Measurements from ENCODE around the gene EHMT1. TPM values are rescaled to one million over a fixed set of nuclear protein-coding genes. Genes with fewer than 3 reads are reported as not detected.

Gene EHMT1
- total and polyA plus RNA-seq, 2 of the 8 experiments (the other 6 are each of a cell fraction or from before 2014, with no cell fraction given) = 95.7 to 163 TPM

DNA sequence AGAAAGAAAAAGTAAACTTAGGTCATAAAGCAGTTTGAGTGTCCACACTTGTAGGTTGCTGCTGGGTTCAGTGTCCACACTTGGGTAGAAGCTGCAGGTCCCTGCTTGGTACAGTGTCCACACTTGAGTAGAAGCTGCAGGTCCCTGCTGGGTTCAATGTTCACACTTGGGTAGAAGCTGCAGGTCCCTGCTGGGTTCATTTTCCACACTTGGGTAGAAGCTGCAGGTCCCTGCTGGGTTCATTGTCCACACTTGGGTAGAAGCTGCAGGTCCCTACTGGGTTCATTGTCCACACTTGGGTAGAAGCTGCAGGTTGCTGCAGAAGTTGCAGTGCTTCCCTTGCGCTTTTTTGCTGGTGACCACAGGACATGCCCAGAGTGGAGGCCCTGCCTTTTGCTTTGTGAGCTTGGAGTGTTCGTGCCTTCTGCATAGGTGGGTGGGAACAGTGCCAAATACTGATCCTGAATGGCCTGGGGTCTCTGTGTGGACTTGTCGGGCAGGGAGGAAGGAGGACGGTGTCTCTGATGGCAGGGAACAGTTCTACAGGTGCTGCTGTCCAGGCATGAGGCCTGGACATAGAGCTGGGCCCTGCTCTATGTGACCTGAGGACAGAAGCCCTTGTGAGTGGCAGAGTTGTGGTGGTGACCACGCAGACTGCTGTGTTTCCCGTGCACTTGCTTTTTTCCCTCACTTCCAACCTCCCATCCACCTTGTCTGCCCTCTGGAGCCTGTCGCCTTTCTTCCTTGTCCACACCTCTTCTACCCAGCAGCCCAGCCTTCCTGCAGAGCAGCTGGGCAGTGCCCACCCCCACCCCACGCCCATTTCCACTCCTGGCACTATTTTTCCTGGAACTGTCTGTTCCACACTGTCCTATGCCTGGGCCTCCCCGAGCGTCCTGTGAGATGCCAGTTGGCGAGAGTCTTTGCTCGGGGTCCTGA, 120.8 kb downstream of the EHMT1 start (continued):
- TF ChIP-seq, protein P1, sequence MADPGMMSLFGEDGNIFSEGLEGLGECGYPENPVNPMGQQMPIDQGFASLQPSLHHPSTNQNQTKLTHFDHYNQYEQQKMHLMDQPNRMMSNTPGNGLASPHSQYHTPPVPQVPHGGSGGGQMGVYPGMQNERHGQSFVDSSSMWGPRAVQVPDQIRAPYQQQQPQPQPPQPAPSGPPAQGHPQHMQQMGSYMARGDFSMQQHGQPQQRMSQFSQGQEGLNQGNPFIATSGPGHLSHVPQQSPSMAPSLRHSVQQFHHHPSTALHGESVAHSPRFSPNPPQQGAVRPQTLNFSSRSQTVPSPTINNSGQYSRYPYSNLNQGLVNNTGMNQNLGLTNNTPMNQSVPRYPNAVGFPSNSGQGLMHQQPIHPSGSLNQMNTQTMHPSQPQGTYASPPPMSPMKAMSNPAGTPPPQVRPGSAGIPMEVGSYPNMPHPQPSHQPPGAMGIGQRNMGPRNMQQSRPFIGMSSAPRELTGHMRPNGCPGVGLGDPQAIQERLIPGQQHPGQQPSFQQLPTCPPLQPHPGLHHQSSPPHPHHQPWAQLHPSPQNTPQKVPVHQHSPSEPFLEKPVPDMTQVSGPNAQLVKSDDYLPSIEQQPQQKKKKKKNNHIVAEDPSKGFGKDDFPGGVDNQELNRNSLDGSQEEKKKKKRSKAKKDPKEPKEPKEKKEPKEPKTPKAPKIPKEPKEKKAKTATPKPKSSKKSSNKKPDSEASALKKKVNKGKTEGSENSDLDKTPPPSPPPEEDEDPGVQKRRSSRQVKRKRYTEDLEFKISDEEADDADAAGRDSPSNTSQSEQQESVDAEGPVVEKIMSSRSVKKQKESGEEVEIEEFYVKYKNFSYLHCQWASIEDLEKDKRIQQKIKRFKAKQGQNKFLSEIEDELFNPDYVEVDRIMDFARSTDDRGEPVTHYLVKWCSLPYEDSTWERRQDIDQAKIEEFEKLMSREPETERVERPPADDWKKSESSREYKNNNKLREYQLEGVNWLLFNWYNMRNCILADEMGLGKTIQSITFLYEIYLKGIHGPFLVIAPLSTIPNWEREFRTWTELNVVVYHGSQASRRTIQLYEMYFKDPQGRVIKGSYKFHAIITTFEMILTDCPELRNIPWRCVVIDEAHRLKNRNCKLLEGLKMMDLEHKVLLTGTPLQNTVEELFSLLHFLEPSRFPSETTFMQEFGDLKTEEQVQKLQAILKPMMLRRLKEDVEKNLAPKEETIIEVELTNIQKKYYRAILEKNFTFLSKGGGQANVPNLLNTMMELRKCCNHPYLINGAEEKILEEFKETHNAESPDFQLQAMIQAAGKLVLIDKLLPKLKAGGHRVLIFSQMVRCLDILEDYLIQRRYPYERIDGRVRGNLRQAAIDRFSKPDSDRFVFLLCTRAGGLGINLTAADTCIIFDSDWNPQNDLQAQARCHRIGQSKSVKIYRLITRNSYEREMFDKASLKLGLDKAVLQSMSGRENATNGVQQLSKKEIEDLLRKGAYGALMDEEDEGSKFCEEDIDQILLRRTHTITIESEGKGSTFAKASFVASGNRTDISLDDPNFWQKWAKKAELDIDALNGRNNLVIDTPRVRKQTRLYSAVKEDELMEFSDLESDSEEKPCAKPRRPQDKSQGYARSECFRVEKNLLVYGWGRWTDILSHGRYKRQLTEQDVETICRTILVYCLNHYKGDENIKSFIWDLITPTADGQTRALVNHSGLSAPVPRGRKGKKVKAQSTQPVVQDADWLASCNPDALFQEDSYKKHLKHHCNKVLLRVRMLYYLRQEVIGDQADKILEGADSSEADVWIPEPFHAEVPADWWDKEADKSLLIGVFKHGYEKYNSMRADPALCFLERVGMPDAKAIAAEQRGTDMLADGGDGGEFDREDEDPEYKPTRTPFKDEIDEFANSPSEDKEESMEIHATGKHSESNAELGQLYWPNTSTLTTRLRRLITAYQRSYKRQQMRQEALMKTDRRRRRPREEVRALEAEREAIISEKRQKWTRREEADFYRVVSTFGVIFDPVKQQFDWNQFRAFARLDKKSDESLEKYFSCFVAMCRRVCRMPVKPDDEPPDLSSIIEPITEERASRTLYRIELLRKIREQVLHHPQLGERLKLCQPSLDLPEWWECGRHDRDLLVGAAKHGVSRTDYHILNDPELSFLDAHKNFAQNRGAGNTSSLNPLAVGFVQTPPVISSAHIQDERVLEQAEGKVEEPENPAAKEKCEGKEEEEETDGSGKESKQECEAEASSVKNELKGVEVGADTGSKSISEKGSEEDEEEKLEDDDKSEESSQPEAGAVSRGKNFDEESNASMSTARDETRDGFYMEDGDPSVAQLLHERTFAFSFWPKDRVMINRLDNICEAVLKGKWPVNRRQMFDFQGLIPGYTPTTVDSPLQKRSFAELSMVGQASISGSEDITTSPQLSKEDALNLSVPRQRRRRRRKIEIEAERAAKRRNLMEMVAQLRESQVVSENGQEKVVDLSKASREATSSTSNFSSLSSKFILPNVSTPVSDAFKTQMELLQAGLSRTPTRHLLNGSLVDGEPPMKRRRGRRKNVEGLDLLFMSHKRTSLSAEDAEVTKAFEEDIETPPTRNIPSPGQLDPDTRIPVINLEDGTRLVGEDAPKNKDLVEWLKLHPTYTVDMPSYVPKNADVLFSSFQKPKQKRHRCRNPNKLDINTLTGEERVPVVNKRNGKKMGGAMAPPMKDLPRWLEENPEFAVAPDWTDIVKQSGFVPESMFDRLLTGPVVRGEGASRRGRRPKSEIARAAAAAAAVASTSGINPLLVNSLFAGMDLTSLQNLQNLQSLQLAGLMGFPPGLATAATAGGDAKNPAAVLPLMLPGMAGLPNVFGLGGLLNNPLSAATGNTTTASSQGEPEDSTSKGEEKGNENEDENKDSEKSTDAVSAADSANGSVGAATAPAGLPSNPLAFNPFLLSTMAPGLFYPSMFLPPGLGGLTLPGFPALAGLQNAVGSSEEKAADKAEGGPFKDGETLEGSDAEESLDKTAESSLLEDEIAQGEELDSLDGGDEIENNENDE (IDR thresholded peaks at IDR 0.05; ENCODE audit: insufficient replicate concordance, low read length) = no peak
- TF ChIP-seq TCF12 (IDR thresholded peaks at IDR 0.05; ENCODE audit: low read depth, low read length) = no peak
- TF ChIP-seq, protein P2, sequence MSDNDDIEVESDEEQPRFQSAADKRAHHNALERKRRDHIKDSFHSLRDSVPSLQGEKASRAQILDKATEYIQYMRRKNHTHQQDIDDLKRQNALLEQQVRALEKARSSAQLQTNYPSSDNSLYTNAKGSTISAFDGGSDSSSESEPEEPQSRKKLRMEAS (IDR thresholded peaks at IDR 0.05) = no peak
- no peak for TF ChIP-seq TAF7 (optimal IDR thresholded peaks at IDR 0.05; ENCODE audit: borderline replicate concordance, low read depth, low read length)
- TF ChIP-seq, protein P3, sequence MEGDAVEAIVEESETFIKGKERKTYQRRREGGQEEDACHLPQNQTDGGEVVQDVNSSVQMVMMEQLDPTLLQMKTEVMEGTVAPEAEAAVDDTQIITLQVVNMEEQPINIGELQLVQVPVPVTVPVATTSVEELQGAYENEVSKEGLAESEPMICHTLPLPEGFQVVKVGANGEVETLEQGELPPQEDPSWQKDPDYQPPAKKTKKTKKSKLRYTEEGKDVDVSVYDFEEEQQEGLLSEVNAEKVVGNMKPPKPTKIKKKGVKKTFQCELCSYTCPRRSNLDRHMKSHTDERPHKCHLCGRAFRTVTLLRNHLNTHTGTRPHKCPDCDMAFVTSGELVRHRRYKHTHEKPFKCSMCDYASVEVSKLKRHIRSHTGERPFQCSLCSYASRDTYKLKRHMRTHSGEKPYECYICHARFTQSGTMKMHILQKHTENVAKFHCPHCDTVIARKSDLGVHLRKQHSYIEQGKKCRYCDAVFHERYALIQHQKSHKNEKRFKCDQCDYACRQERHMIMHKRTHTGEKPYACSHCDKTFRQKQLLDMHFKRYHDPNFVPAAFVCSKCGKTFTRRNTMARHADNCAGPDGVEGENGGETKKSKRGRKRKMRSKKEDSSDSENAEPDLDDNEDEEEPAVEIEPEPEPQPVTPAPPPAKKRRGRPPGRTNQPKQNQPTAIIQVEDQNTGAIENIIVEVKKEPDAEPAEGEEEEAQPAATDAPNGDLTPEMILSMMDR (IDR thresholded peaks at IDR 0.05; ENCODE audit: control extremely low read depth in 1 of 3, insufficient read depth in 1 of 3, low read depth in 1 of 3, low read length in 3 of 3) = no peak
- no peak for TF ChIP-seq KDM5A (IDR thresholded peaks at IDR 0.05; ENCODE audit: low read length)

All from H1 (cell line).